ENCODE data around the gene TIMM17A. TPM values are rescaled to one million over a fixed set of nuclear protein-coding genes. Genes with fewer than 3 reads are reported as not detected.

TIMM17A gene
- total RNA-seq, 1 donor from 2014 or later, result 50.5 TPM

- Histone ChIP-seq H3F3A (ENCODE audit: low read depth) (peaks cover 38% of the 10 kb centered on the region), H3K9me3 (ENCODE audit: low read depth) (no peaks in the 10 kb centered on the region), H3K4me1 (peaks cover 43% of the 10 kb centered on the region), H3K79me2 (ENCODE audit: low read depth) (no peaks in the 10 kb centered on the region), H3K27ac (no peak overlapping the region), H3K4me2 (no peak overlapping the region), H3K36me3 (no peaks in the 10 kb centered on the region), H4K20me1 (ENCODE audit: low read depth) (peaks cover 4% of the 10 kb centered on the region), H3K9ac (no peak overlapping the region), H3K27me3 (peaks cover 20% of the 10 kb centered on the region), H3K4me3 (no peak overlapping the region), H2AFZ (replicated peaks) (no peak overlapping the region)
- Mint-ChIP-seq H3K4me3 (no peak overlapping the region), H3K36me3 (no peaks in the 10 kb centered on the region), H3K9me3 (no peaks in the 10 kb centered on the region), H3K4me1 (peaks cover 72% of the 10 kb centered on the region), H3K27ac (no peak overlapping the region), H3K27me3 (ENCODE audit: insufficient read depth, low read depth) (peaks cover 18% of the 10 kb centered on the region)
- DNase-seq (ENCODE audit: low spot score), result no peak
- no peak for TF ChIP-seq CTCF (IDR thresholded peaks at IDR 0.05)
- TF ChIP-seq EZH2phosphoT487 (IDR thresholded peaks at IDR 0.05), result no peak
- no peak for TF ChIP-seq EZH2 (IDR thresholded peaks at IDR 0.05)
Measured at GRCh38 chr1:201944002-201944401, 11.3 kb upstream of the TIMM17A start.

- H3K4me3 Mint-ChIP-seq, result peak overlapping the region; percentile 86
- Histone ChIP-seq H3K4me1 (peaks cover 37% of the 10 kb centered on the region), H3K36me3 (no peaks in the 10 kb centered on the region), H3K4me2 (no peak overlapping the region), H3F3A (ENCODE audit: low read depth) (peaks cover 36% of the 10 kb centered on the region), H3K79me2 (ENCODE audit: low read depth) (no peaks in the 10 kb centered on the region), H3K9ac (no peak overlapping the region), H2AFZ (replicated peaks) (no peak overlapping the region), H3K9me3 (ENCODE audit: low read depth) (no peaks in the 10 kb centered on the region), H4K20me1 (ENCODE audit: low read depth) (peaks cover 4% of the 10 kb centered on the region), H3K27me3 (peaks cover 20% of the 10 kb centered on the region), H3K4me3 (no peak overlapping the region), H3K27ac (no peak overlapping the region)
- DNase-seq (ENCODE audit: low spot score), result no peak
- H3K27me3 Mint-ChIP-seq (ENCODE audit: insufficient read depth, low read depth), result peaks cover 18% of the 10 kb centered on the region
- H3K27ac Mint-ChIP-seq, result no peak overlapping the region
- H3K4me1 Mint-ChIP-seq, result peaks cover 66% of the 10 kb centered on the region
- no peaks in the 10 kb centered on the region for H3K36me3 Mint-ChIP-seq
- H3K9me3 Mint-ChIP-seq, result no peaks in the 10 kb centered on the region
- TF ChIP-seq EZH2 (IDR thresholded peaks at IDR 0.05) (no peak), EZH2phosphoT487 (IDR thresholded peaks at IDR 0.05) (no peak), CTCF (IDR thresholded peaks at IDR 0.05) (no peak)
Measured at GRCh38 chr1:201944639-201945038, 10.7 kb upstream of the TIMM17A start.

- peak overlapping the region; percentile 86 for H3K4me3 Mint-ChIP-seq
- peak overlapping the region; percentile 80 for H3K4me2 ChIP-seq
- TF ChIP-seq EZH2phosphoT487 (IDR thresholded peaks at IDR 0.05) (no peak), CTCF (IDR thresholded peaks at IDR 0.05) (peak; percentile 69)
- H3K27me3 Mint-ChIP-seq (ENCODE audit: insufficient read depth, low read depth), result peaks cover 18% of the 10 kb centered on the region
- H3K9ac ChIP-seq, result no peak overlapping the region
- no peak overlapping the region for H2AFZ ChIP-seq (replicated peaks)
- peak; percentile 56 for DNase-seq (ENCODE audit: low spot score)
- no peaks in the 10 kb centered on the region for H3K79me2 ChIP-seq (ENCODE audit: low read depth)
- peak overlapping the region; percentile 47 for H3K4me3 ChIP-seq
- peaks cover 40% of the 10 kb centered on the region for H3F3A ChIP-seq (ENCODE audit: low read depth)
- peaks cover 39% of the 10 kb centered on the region for H3K4me1 ChIP-seq
- peaks cover 4% of the 10 kb centered on the region for H4K20me1 ChIP-seq (ENCODE audit: low read depth)
- no peak overlapping the region for H3K27ac Mint-ChIP-seq
- no peaks in the 10 kb centered on the region for H3K9me3 Mint-ChIP-seq
- no peaks in the 10 kb centered on the region for H3K9me3 ChIP-seq (ENCODE audit: low read depth)
- no peaks in the 10 kb centered on the region for H3K36me3 ChIP-seq
- peaks cover 20% of the 10 kb centered on the region for H3K27me3 ChIP-seq
- H3K36me3 Mint-ChIP-seq, result no peaks in the 10 kb centered on the region
- peaks cover 62% of the 10 kb centered on the region for H3K4me1 Mint-ChIP-seq
- no peak overlapping the region for H3K27ac ChIP-seq
Measured at GRCh38 chr1:201945157-201945556, 10.1 kb upstream of the TIMM17A start.

Data from neural progenitor cell (in vitro differentiated cells).